Activated CD8-positive, alpha-beta memory T cell treated with anti-CD3 and anti-CD28 coated beads for 4 hours (primary cell): ENCODE measurements around the gene MRPL9.

Experiments used
- DNase-seq, 2 donors: peaks; one replicate each; pipeline ENCODE4 v3.0.0-alpha.2; 2020; ENCODE audit warnings: low read depth in 2 of 2

The MRPL9 gene

DNA sequence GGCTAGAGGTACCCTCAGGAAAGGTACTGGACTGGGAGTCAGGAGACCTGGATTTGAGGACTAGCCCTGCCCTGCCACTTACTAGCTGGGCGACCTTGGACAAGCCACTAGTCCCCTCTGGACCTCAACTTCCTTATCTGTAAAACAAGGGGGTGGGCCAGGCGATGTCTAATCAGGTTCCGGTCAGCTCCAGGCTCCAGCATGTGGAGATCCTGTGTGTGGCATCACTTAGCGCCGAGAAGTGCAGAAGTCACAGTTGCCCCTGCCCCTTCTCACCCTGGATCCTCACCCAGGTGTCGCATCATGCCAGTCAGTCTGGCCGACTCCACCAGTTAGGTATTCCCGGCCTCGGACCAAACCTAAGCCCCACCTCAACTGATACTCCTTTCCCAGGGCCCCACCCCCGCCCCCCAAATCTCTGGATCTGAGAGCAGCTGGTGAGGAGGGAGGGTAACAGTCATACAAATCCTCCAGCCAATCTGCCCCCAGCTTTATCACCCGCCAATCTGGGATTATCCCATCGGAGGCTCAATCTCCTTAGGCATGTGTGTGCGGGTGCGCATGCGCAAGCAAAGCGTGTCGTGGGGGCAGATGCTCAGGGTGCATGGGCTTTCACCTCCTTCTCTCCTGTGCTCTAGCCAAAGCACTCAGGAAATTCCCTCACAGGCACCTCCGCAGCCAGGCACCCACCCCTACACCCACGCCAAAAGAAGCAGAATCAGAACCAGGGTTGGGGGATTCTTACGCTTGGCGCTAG lies 52.1 kb downstream of the MRPL9 start:
- DNase-seq: no peak

GRCh38 chr1:151710187-151710840 lies 53.0 kb downstream of the MRPL9 start:
- DNase-seq: no peak
